Body of pancreas (tissue), 4 donors: ENCODE data around the gene ARHGAP30.

Experiments
- CTCF ChIP-seq, 7 experiments: fragments of 450-650 bp in 4 of 7; fragments of 200-600 bp in 3 of 7; sonication (generic) in 3 of 7; IDR thresholded peaks; one replicate each; pipeline ENCODE4 v1.5.1; 2016 to 2019; ENCODE audit warnings: antibody characterized with exemption in 7 of 7
- POLR2A ChIP-seq, 3 donors: fragments of 450-650 bp; IDR thresholded peaks; one replicate each; pipeline ENCODE4 v1.6.1; 2016; ENCODE audit warnings: antibody characterized with exemption in 3 of 3, mild to moderate bottlenecking in 2 of 3

- no peak for TF ChIP-seq CTCF (IDR thresholded peaks at IDR 0.05)
- no peak for TF ChIP-seq POLR2A (IDR thresholded peaks at IDR 0.05)
Measured at GRCh38 chr1:161070761-161071160, 1.1 kb upstream of the ARHGAP30 start.
